NCI-H526 (cell line): ENCODE results near the gene KRT8.

Experiments used
- DNase-seq, 2 experiments: peaks; one replicate each; lab custom pipeline; 2025; lab: John Stamatoyannopoulos, UW

The KRT8 gene

DNA sequence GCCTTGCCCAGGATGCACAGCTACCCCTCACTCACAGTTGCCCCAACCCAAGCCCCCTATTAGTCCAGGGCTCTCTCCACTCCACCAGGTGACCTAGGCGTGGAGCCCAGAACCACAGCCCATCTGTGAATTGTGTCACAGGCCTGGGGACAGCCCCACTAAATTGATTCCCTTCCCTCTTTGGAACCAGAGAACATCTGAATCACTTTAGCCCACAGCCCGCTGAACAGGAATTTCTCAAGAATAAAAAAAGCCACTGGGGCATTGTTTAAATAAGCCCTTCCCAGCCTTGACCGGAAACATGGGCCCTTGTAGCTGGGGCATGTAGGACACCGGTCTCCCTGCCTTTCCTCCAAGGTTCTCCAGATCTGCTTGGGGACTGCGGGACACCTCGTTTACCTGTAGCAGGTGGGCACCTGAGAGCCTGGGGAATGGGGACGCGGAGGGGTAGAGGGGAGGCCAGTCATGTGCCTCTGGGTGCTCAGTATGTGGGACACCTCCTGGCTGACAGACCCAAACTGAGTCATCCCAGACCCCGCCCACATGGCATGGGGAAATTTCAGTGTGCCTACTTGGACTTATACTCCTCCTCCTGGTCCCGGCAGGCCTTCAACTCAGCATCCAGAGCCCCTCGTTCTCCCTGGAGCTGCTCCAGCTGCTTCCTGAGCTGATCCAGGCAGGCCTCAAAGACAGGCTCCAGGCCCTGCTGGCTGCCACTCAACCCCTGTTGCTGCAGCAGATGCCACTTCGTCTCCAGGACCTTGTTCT is 57.4 kb downstream of the KRT8 start:
- no peak for DNase-seq
